Skeletal muscle cell (primary cell): ENCODE measurements around the gene ARHGAP1.

ENCODE experiments used
- DNase-seq: peaks from one replicate; pipeline ENCODE4 v3.0.0-alpha.2; 2010; ENCODE audit warnings: low read depth
- H3K4me3 ChIP-seq: 2 replicates; pipeline ENCODE4 v1.5.1; 2011; ENCODE audit warnings: low read depth, mild to moderate bottlenecking, control low read depth, low read length, moderate library complexity

ARHGAP1 gene

GRCh38 chr11:46658259-46658658 lies 42.2 kb downstream of the ARHGAP1 start:
- no peak overlapping the region for H3K4me3 ChIP-seq
- peak; percentile 56 for DNase-seq

- DNase-seq, result no peak
- H3K4me3 ChIP-seq, result no peak overlapping the region
These were observed 43.2 kb downstream of the ARHGAP1 start for GRCh38 chr11:46657186-46657585.

GRCh38 chr11:46655631-46656030 lies 44.8 kb downstream of the ARHGAP1 start:
- DNase-seq, result no peak
- H3K4me3 ChIP-seq, result no peak overlapping the region

GRCh38 chr11:46649180-46649738 lies 51.2 kb downstream of the ARHGAP1 start:
- DNase-seq, result peak; percentile 98
- no peak overlapping the region for H3K4me3 ChIP-seq

GRCh38 chr11:46643986-46644385 lies 56.4 kb downstream of the ARHGAP1 start:
- no peak for DNase-seq
- no peak overlapping the region for H3K4me3 ChIP-seq

GRCh38 chr11:46643531-46643930 lies 56.9 kb downstream of the ARHGAP1 start:
- DNase-seq, result no peak
- H3K4me3 ChIP-seq, result no peak overlapping the region

GRCh38 chr11:46642627-46643335 lies 57.6 kb downstream of the ARHGAP1 start:
- DNase-seq, result no peak
- H3K4me3 ChIP-seq, result no peak overlapping the region

- no peak for DNase-seq
- H3K4me3 ChIP-seq, result no peak overlapping the region
These were observed 58.8 kb downstream of the ARHGAP1 start for GRCh38 chr11:46641639-46642038.

- H3K4me3 ChIP-seq, result no peak overlapping the region
- DNase-seq, result no peak
These were observed 60.2 kb downstream of the ARHGAP1 start for GRCh38 chr11:46640036-46640788.

GRCh38 chr11:46639197-46639839 lies 61.1 kb downstream of the ARHGAP1 start:
- no peak for DNase-seq
- H3K4me3 ChIP-seq, result no peak overlapping the region

- no peak for DNase-seq
These were observed 62.9 kb downstream of the ARHGAP1 start for GRCh38 chr11:46637546-46637945.

GRCh38 chr11:46635557-46636139 lies 64.8 kb downstream of the ARHGAP1 start:
- DNase-seq, result no peak
- H3K4me3 ChIP-seq, result no peak overlapping the region

More at GRCh38 chr11:46637546-46637945, 62.9 kb downstream of the ARHGAP1 start:
- H3K4me3 ChIP-seq, result no peak overlapping the region

GRCh38 chr11:46633291-46634217 lies 66.9 kb downstream of the ARHGAP1 start:
- no peak for DNase-seq
- no peak overlapping the region for H3K4me3 ChIP-seq

- no peak for DNase-seq
- no peak overlapping the region for H3K4me3 ChIP-seq
These were observed 67.9 kb downstream of the ARHGAP1 start for GRCh38 chr11:46632502-46632901.

- no peak overlapping the region for H3K4me3 ChIP-seq
- DNase-seq, result no peak
These were observed 68.7 kb downstream of the ARHGAP1 start for GRCh38 chr11:46631676-46632075.

GRCh38 chr11:46630237-46630636 lies 70.2 kb downstream of the ARHGAP1 start:
- DNase-seq, result no peak

GRCh38 chr11:46628961-46629360 lies 71.5 kb downstream of the ARHGAP1 start:
- H3K4me3 ChIP-seq, result no peak overlapping the region
- DNase-seq, result no peak

More at GRCh38 chr11:46630237-46630636, 70.2 kb downstream of the ARHGAP1 start:
- H3K4me3 ChIP-seq, result no peak overlapping the region
